Parathyroid adenoma (tissue), 2 donors: ENCODE measurements around the gene RAF1.

Source experiments
- H2AFZ ChIP-seq: fragments of 300-600 bp; sonication (generic); one replicate; pipeline ENCODE4 v1.7.0; 2017; ENCODE audit warnings: antibody characterized with exemption, mild to moderate bottlenecking
- H3K27ac ChIP-seq: fragments of 300-600 bp; sonication (generic); one replicate; pipeline ENCODE4 v1.7.0; 2017
- H3K27me3 ChIP-seq: fragments of 300-600 bp; sonication (generic); one replicate; pipeline ENCODE4 v1.7.0; 2017; ENCODE audit warnings: low read length; ENCODE audit not compliant: control insufficient read depth, insufficient read depth
- H3K36me3 ChIP-seq: fragments of 300-600 bp; sonication (generic); one replicate; pipeline ENCODE4 v1.7.0; 2017; ENCODE audit warnings: low read length; ENCODE audit not compliant: control insufficient read depth, insufficient read depth
- H3K4me1 ChIP-seq: fragments of 300-600 bp; sonication (generic); one replicate; pipeline ENCODE4 v1.7.0; 2017; ENCODE audit warnings: control low read depth
- H3K4me2 ChIP-seq: fragments of 300-600 bp; sonication (generic); one replicate; pipeline ENCODE4 v1.7.0; 2017; ENCODE audit warnings: low read length
- H3K4me3 ChIP-seq: fragments of 300-600 bp; sonication (generic); one replicate; pipeline ENCODE4 v1.7.0; 2017; ENCODE audit warnings: low read depth, low read length
- H3K79me2 ChIP-seq: fragments of 300-600 bp; sonication (generic); one replicate; pipeline ENCODE4 v1.7.0; 2017; ENCODE audit warnings: control low read depth
- H3K9ac ChIP-seq: fragments of 300-600 bp; sonication (generic); one replicate; pipeline ENCODE4 v1.7.0; 2017; ENCODE audit warnings: mild to moderate bottlenecking
- H3K9me3 ChIP-seq: fragments of 300-600 bp; sonication (generic); one replicate; pipeline ENCODE4 v1.7.0; 2017; ENCODE audit warnings: low read length; ENCODE audit not compliant: control insufficient read depth
- CTCF ChIP-seq: fragments of 300-600 bp; sonication (generic); IDR thresholded peaks from one replicate; pipeline ENCODE4 v1.7.0; 2017; ENCODE audit warnings: antibody characterized with exemption, mild to moderate bottlenecking
- donor health status: primary hyperparathyroidism.

Gene RAF1

DNA sequence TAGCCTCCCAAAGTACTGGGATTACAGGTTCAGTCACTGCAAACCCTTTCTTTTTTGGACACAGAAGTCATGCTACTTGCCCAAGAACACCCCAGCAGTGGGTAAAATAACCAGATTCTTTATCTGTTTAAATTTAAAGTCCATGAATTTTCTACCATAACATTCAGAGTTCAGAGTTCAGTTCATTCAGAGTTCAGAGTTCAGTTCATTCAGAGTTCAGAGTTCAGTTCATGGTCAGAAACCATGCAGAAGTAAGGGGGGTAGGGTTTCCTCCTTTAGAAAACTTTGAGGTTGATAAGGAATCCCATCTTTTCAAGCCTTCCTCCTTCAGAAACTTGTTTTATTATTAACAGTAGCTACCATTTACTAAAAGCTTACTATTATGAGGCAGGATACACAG is 43.2 kb downstream of the RAF1 start:
- peaks cover 49% of the 10 kb centered on the region for H3K79me2 ChIP-seq
- no peak for TF ChIP-seq CTCF
- no peaks in the 10 kb centered on the region for H3K36me3 ChIP-seq
- H3K9ac ChIP-seq, result no peak overlapping the region
- no peaks in the 10 kb centered on the region for H3K9me3 ChIP-seq
- H3K27ac ChIP-seq, result no peak overlapping the region
- no peak overlapping the region for H3K4me2 ChIP-seq
- no peak overlapping the region for H3K4me3 ChIP-seq
- no peaks in the 10 kb centered on the region for H3K27me3 ChIP-seq
- no peak overlapping the region for H2AFZ ChIP-seq
- peaks cover 8% of the 10 kb centered on the region for H3K4me1 ChIP-seq

DNA sequence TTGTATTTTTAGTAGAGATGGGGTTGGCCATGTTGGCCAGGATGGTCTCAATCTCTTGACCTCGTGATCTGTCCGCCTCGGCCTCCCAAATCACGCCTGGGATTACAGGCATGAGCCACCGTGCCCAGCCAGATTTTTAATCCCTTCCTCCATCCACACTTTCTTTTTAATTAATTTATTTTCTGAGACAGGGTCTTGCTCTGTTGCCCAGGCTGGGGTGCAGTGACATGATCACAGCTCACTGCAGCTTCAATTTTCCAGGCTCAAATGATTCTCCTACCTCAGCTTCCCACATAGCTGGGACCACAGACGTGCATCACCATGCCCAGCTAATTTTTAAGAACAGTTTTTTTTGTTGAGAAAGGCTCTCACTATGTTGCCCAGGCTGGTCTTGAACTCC is 43.6 kb downstream of the RAF1 start:
- Histone ChIP-seq H3K4me1 (peaks cover 8% of the 10 kb centered on the region), H3K79me2 (peaks cover 49% of the 10 kb centered on the region), H3K27me3 (no peaks in the 10 kb centered on the region), H3K27ac (no peak overlapping the region), H3K36me3 (no peaks in the 10 kb centered on the region), H3K4me3 (no peak overlapping the region), H3K9ac (no peak overlapping the region), H3K9me3 (no peaks in the 10 kb centered on the region), H2AFZ (no peak overlapping the region), H3K4me2 (no peak overlapping the region)
- TF ChIP-seq CTCF, result no peak

DNA sequence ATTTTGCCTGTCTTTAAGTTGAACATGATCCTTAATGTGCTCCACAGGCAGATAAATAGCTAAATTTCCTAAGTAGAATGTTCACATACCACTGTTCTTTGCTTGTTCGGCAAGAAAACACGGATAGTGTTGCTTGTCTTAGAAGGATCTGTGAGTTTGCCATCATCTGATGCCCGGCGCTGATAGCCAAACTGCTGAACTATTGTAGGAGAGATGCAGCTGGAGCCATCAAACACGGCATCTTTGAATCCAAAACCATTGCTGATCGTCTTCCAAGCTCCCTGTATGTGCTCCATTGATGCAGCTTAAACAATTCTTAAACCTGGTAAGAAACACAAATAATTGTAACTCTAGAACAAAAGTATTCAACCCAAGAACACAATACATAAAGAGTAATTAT is 45.5 kb downstream of the RAF1 start:
- Histone ChIP-seq H3K4me1 (peaks cover 8% of the 10 kb centered on the region), H3K9me3 (no peaks in the 10 kb centered on the region), H3K79me2 (peaks cover 46% of the 10 kb centered on the region), H3K9ac (no peak overlapping the region), H3K27ac (peak overlapping the region; percentile 16), H3K4me3 (no peak overlapping the region), H3K4me2 (peak overlapping the region; percentile 13), H3K36me3 (no peaks in the 10 kb centered on the region), H3K27me3 (no peaks in the 10 kb centered on the region), H2AFZ (no peak overlapping the region)
- TF ChIP-seq CTCF, result no peak

GRCh38 chr3:12615266-12615665 is 48.7 kb downstream of the RAF1 start:
- H3K36me3 ChIP-seq, result no peaks in the 10 kb centered on the region
- H3K9ac ChIP-seq, result no peak overlapping the region
- H3K79me2 ChIP-seq, result peaks cover 49% of the 10 kb centered on the region
- H3K4me2 ChIP-seq, result no peak overlapping the region
- no peaks in the 10 kb centered on the region for H3K27me3 ChIP-seq
- H3K4me1 ChIP-seq, result peaks cover 8% of the 10 kb centered on the region
- no peak overlapping the region for H2AFZ ChIP-seq
- no peak for TF ChIP-seq CTCF
- H3K4me3 ChIP-seq, result no peak overlapping the region
- H3K9me3 ChIP-seq, result no peaks in the 10 kb centered on the region
- no peak overlapping the region for H3K27ac ChIP-seq

GRCh38 chr3:12613250-12613649 is 50.7 kb downstream of the RAF1 start:
- Histone ChIP-seq H3K9ac (no peak overlapping the region), H3K4me2 (no peak overlapping the region), H3K27ac (no peak overlapping the region), H3K4me1 (peaks cover 2% of the 10 kb centered on the region), H3K27me3 (no peaks in the 10 kb centered on the region), H3K79me2 (peaks cover 48% of the 10 kb centered on the region), H2AFZ (no peak overlapping the region), H3K36me3 (no peaks in the 10 kb centered on the region), H3K4me3 (no peak overlapping the region), H3K9me3 (no peaks in the 10 kb centered on the region)
- no peak for TF ChIP-seq CTCF
